IMR-90 (cell line): Measurements from ENCODE around the gene SEC22A. TPM values are rescaled to one million over a fixed set of nuclear protein-coding genes. Genes with fewer than 3 reads are reported as not detected.

ENCODE experiments used
- ATAC-seq: fragments of 200-7000 bp; cut with Tn5 transposase; 2 replicates; pipeline ENCODE4 v1.9.1; 2020; ENCODE audit warnings: low read depth, mild to moderate bottlenecking, moderate library complexity
- BruUV-seq: library from RNA; stranded (reverse); fragments of 400-500 nt; replicated peaks from 2 replicates; lab custom pipeline; 2021; lab: Mats Ljungman, UMichigan
- CTCF ChIA-PET: fragments of 300-600 bp; formaldehyde crosslinking; extraction: SDS; loops from one replicate; lab custom pipeline; 2021; ENCODE audit warnings: antibody characterized with exemption; lab: Yijun Ruan, JAX
- POLR2A ChIA-PET: fragments of 300-600 bp; sonication (Branson Sonifier 250); formaldehyde crosslinking; loops from one replicate; lab custom pipeline; 2022; ENCODE audit warnings: antibody characterized with exemption; ENCODE audit not compliant: unreplicated experiment; lab: Charles Lee
- DNase-seq: peaks from one replicate; pipeline ENCODE4 v3.0.0; 2013
- H2AFZ ChIP-seq: replicated peaks from 2 replicates; pipeline ENCODE3; 2013; ENCODE audit warnings: low read length, mild to moderate bottlenecking; ENCODE audit not compliant: poor library complexity
- H2AK5ac ChIP-seq: 2 replicates; pipeline ENCODE4 v1.6.1; 2013; ENCODE audit warnings: low read depth, low read length, inconsistent platforms
- H2AK9ac ChIP-seq: replicated peaks from 2 replicates; pipeline ENCODE3; 2013; ENCODE audit warnings: mild to moderate bottlenecking, low read depth, low read length, moderate library complexity; ENCODE audit not compliant: poor library complexity
- H2BK120ac ChIP-seq: 2 replicates; pipeline ENCODE4 v1.6.1; 2013; ENCODE audit warnings: low read depth, low read length, inconsistent platforms
- H2BK15ac ChIP-seq: 3 replicates; pipeline ENCODE4 v1.6.1; 2013; ENCODE audit warnings: low read depth, low read length, inconsistent platforms
- H2BK20ac ChIP-seq: 2 replicates; pipeline ENCODE4 v1.6.1; 2013; ENCODE audit warnings: low read depth, mild to moderate bottlenecking, inconsistent platforms, low read length, moderate library complexity
- H2BK5ac ChIP-seq: 2 replicates; pipeline ENCODE4 v1.6.1; 2013; ENCODE audit warnings: mild to moderate bottlenecking, low read depth, low read length, inconsistent platforms; ENCODE audit not compliant: poor library complexity, severe bottlenecking
- H3K14ac ChIP-seq: replicated peaks from 2 replicates; pipeline ENCODE4 v1.6.1; 2013; ENCODE audit warnings: low read depth, low read length, inconsistent platforms
- H3K18ac ChIP-seq: 2 replicates; pipeline ENCODE4 v1.6.1; 2013; ENCODE audit warnings: low read depth, low read length, control low read depth
- H3K23ac ChIP-seq: 2 replicates; pipeline ENCODE4 v1.6.1; 2013; ENCODE audit warnings: low read depth, low read length, inconsistent platforms
- H3K27ac ChIP-seq: 2 replicates; pipeline ENCODE4 v1.5.1; 2013; ENCODE audit warnings: mild to moderate bottlenecking, control low read depth, low read length; ENCODE audit not compliant: insufficient read depth
- H3K27me3 ChIP-seq: 2 replicates; pipeline ENCODE4 v1.6.1; 2013; ENCODE audit warnings: low read length; ENCODE audit not compliant: control insufficient read depth, insufficient read depth
- H3K36me3 ChIP-seq: 2 replicates; pipeline ENCODE4 v1.6.1; 2013; ENCODE audit warnings: low read length, mixed read lengths; ENCODE audit not compliant: control insufficient read depth, insufficient read depth
- H3K4ac ChIP-seq: 2 replicates; pipeline ENCODE4 v1.6.1; 2013; ENCODE audit warnings: low read depth, low read length, inconsistent platforms
- H3K4me1 ChIP-seq: 2 replicates; pipeline ENCODE4 v1.6.1; 2013; ENCODE audit warnings: low read length, mixed read lengths; ENCODE audit not compliant: control insufficient read depth, insufficient read depth
- H3K4me2 ChIP-seq: 2 replicates; pipeline ENCODE4 v1.6.1; 2013; ENCODE audit warnings: low read depth, mild to moderate bottlenecking, control low read depth, low read length, moderate library complexity
- H3K4me3 ChIP-seq: 2 replicates; pipeline ENCODE4 v1.5.1; 2013; ENCODE audit warnings: low read depth, mild to moderate bottlenecking, control low read depth, low read length, moderate library complexity; ENCODE audit not compliant: insufficient read depth
- H3K56ac ChIP-seq: 2 replicates; pipeline ENCODE4 v1.6.1; 2013; ENCODE audit warnings: low read length, inconsistent platforms; ENCODE audit not compliant: insufficient read depth; ENCODE audit errors: extremely low read depth
- H3K79me1 ChIP-seq, 2 experiments: 2 replicates each; pipeline ENCODE4 v1.6.1; 2013; ENCODE audit warnings: low read length in 2 of 2, inconsistent platforms in 1 of 2, low read depth in 1 of 2
- H3K9ac ChIP-seq: 2 replicates; pipeline ENCODE4 v1.6.1; 2013; ENCODE audit warnings: low read depth, low read length, control low read depth
- H3K9me1 ChIP-seq: 2 replicates; pipeline ENCODE4 v1.6.1; 2013; ENCODE audit warnings: low read length, inconsistent platforms; ENCODE audit not compliant: insufficient read depth
- H3K9me3 ChIP-seq: 2 replicates; pipeline ENCODE4 v1.6.1; 2013; ENCODE audit warnings: low read length; ENCODE audit not compliant: control insufficient read depth, insufficient read depth
- H4K20me1 ChIP-seq: 2 replicates; pipeline ENCODE4 v1.6.1; 2013; ENCODE audit warnings: low read length, inconsistent platforms; ENCODE audit not compliant: insufficient read depth
- H4K5ac ChIP-seq: 2 replicates; pipeline ENCODE4 v1.6.1; 2013; ENCODE audit warnings: mild to moderate bottlenecking, low read depth, low read length, control low read depth
- H4K8ac ChIP-seq, 2 experiments: 2 replicates each; pipeline ENCODE4 v1.6.1; 2013; ENCODE audit warnings: low read depth in 2 of 2, low read length in 2 of 2, control low read depth in 1 of 2, inconsistent platforms in 1 of 2
- H4K91ac ChIP-seq: 2 replicates; pipeline ENCODE4 v1.6.1; 2013; ENCODE audit warnings: low read depth, low read length, inconsistent platforms; ENCODE audit not compliant: insufficient read depth
- BHLHE40 ChIP-seq: fragments of 150-350 bp; IDR thresholded peaks from 2 replicates; pipeline ENCODE4 v1.6.1; 2016; ENCODE audit warnings: mild to moderate bottlenecking, low read depth, low read length
- MXI1 ChIP-seq: IDR thresholded peaks from 2 replicates; pipeline ENCODE4 v1.6.1; 2012; ENCODE audit warnings: low read depth, mild to moderate bottlenecking, low read length, moderate library complexity, borderline replicate concordance
- WGBS, 2 experiments: methylation state at CpG; one replicate each; pipeline versions ENCODE4 v1.1.5 to v1.1.7; 2013; ENCODE audit warnings: missing lambda C conversion rate in 2 of 2; ENCODE audit not compliant: insufficient read length in 1 of 2; ENCODE audit errors: extremely low coverage in 2 of 2; 5-methylcytosine and 5-hydroxymethylcytosine counted together
- dilution Hi-C: fragments of 300-500 bp; cut with HindIII; formaldehyde crosslinking; loops from one replicate; pipeline ENCODE4 v1.14.3; 2018; ENCODE audit warnings: low sequenced_read_pairs; ENCODE audit not compliant: unreplicated experiment
- in situ Hi-C: fragments of 300-500 bp; cut with MboI; formaldehyde crosslinking; loops from 3 replicates; pipeline ENCODE4 v1.14.3; 2019; ENCODE audit warnings: low sequenced_read_pairs, inconsistent platforms, mixed read lengths
- intact Hi-C: fragments of 100-400 bp; cut with micrococcal nuclease; formaldehyde crosslinking; loops from 2 replicates; pipeline ENCODE4 v1.10.0; 2022
- polyA plus RNA-seq, 3 experiments: library from polyadenylated mRNA; depleted of rRNA; stranded (reverse); fragments of >200 nt; gene quantifications; 2 replicates each; pipeline ENCODE4 v1.2.3, GENCODE V29; 2012; ENCODE audit warnings: low replicate concordance in 1 of 3
- total RNA-seq: library from RNA; depleted of rRNA; stranded (reverse); fragments of >200 nt; gene quantifications from 2 replicates; pipeline ENCODE4 v1.2.3, GENCODE V29; 2012

SEC22A gene
- total and polyA plus RNA-seq, 2 of the 4 experiments (the other 2 are of a cell fraction): 17.5 to 36.0 TPM

DNA sequence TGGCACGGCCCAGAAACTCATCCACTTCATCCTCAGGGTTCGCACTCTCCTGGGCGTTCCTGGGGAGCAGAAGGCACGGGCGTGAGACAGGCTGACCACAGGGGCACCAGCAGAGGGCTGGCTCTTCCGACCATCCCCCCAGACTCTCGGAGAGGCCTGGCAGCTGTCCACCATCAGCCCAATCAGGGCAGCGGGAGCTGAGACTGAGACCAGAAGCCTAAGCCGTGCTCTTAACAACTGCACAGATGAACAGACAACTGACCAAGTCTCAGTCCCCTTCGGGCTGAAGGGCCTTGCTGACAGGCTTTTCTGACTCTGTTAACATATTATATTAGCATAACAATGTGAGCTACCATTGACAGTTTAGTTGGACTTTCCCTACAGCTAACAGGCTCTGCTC is 118.0 kb downstream of the SEC22A start:
- Histone ChIP-seq H2BK5ac (no peak overlapping the region), H3K23ac (no peak overlapping the region), H3K36me3 (no peaks in the 10 kb centered on the region), H4K20me1 (no peaks in the 10 kb centered on the region), H2AK5ac (no peak overlapping the region), H3K79me1 (no peaks in the 10 kb centered on the region), H3K4me3 (no peak overlapping the region), H3K56ac (no peak overlapping the region), H4K5ac (no peak overlapping the region), H3K4me1 (no peaks in the 10 kb centered on the region), H3K4me2 (no peak overlapping the region), H3K4ac (no peak overlapping the region), H2AFZ (no peak overlapping the region), H3K27me3 (peaks cover 71% of the 10 kb centered on the region), H4K8ac (no peak overlapping the region), H2BK15ac (no peak overlapping the region), H3K9me1 (no peaks in the 10 kb centered on the region; the same call in 1 of the 2 replicates), H3K18ac (no peak overlapping the region), H2BK120ac (no peak overlapping the region), H2BK20ac (no peak overlapping the region), H3K27ac (no peak overlapping the region), H4K91ac (no peak overlapping the region), H2AK9ac (no peak overlapping the region), H3K9me3 (no peaks in the 10 kb centered on the region), H3K14ac (no peak overlapping the region), H3K9ac (no peak overlapping the region)
- ChIA-PET CTCF (interaction anchor here (0.6 kb wide), 1 partner anchor 58 kb away, joined by 3 read pairs; no protein-coding TSS in a partner anchor), POLR2A (no interaction called here)
- TF ChIP-seq BHLHE40 (no peak), MXI1 (no peak)
- in situ Hi-C loops: no loop called here
- DNase-seq (no peak), ATAC-seq (no peak; the same call in 1 of the 2 replicates)
- dilution Hi-C loops: no loop called here
- intact Hi-C loops: no loop called here
- WGBS, 2 experiments: no CpG with 5 or more reads among the region's 10 CpGs
- BruUV-seq: no TSS peak
